Measurements from ENCODE around the gene PTBP1. TPM values are rescaled to one million over a fixed set of nuclear protein-coding genes. Genes with fewer than 3 reads are reported as not detected.

PTBP1 gene
- total and polyA plus RNA-seq, 2 of the 13 experiments (the other 11 are each of a cell fraction or from before 2014, with no cell fraction given), result 195 to 288 TPM

DNA sequence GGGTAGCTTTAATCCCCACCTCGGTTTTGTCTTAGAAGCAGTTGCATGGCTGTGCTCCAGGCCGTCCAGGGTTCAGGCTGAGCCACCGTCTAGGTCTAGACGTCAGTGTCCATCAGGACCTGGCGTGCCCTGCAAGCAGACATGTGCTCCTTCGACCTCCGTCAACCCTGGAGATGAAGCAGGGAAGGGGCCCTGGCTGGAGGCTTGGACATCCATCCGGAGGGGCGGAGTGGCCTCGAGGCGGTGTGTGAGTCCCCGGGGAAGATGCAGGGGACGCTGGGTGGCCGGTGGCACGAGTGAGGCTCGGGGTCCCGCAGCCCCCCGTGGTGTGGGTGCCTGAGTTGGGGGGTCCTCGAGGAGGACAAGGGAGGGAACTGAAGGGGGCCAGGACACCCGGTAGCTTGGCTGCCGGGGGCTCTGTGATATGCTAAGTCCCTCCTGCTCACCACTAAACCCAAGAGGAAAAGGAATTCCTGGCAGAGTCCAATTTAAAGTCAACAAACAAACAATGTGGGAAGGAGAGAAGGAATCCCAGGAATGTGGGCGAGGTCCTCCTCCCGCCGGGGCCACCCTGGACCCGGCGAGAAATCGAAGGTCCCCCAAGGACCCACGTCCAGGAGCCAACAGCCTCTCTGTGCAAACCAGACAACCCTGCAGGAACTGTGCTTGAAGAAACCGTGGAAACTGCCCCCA, 14.9 kb upstream of the PTBP1 start (continued):
- TF ChIP-seq KAT8 (CRISPR knock-in tag; IDR thresholded peaks at IDR 0.05), result peak; percentile 67; the same call in 1 of the 2 replicates
- TF ChIP-seq IRX3 (CRISPR knock-in tag; IDR thresholded peaks at IDR 0.05; ENCODE audit: borderline replicate concordance, low read depth), result no peak
- TF ChIP-seq ZBTB7B (CRISPR knock-in tag; IDR thresholded peaks at IDR 0.05), result peak; percentile 73
- peak; percentile 41; the same call in 1 of the 2 replicates for TF ChIP-seq HOXA3 (CRISPR knock-in tag; IDR thresholded peaks at IDR 0.05)
- TF ChIP-seq, protein P1, sequence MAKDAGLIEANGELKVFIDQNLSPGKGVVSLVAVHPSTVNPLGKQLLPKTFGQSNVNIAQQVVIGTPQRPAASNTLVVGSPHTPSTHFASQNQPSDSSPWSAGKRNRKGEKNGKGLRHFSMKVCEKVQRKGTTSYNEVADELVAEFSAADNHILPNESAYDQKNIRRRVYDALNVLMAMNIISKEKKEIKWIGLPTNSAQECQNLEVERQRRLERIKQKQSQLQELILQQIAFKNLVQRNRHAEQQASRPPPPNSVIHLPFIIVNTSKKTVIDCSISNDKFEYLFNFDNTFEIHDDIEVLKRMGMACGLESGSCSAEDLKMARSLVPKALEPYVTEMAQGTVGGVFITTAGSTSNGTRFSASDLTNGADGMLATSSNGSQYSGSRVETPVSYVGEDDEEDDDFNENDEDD (CRISPR knock-in tag; IDR thresholded peaks at IDR 0.05; ENCODE audit: borderline replicate concordance), result no peak
- no peak for TF ChIP-seq ZNF160 (CRISPR knock-in tag; IDR thresholded peaks at IDR 0.05)
- no peak for TF ChIP-seq ZNF337 (CRISPR knock-in tag; IDR thresholded peaks at IDR 0.05; ENCODE audit: borderline replicate concordance, low read depth)
- no peak for TF ChIP-seq ISX (CRISPR knock-in tag; conservative IDR thresholded peaks at IDR 0.05)
- TF ChIP-seq PPARG (CRISPR knock-in tag; conservative IDR thresholded peaks at IDR 0.05), result no peak
- peak; percentile 91 for TF ChIP-seq SOX5 (CRISPR knock-in tag; IDR thresholded peaks at IDR 0.05; ENCODE audit: borderline replicate concordance)
- TF ChIP-seq ZBTB7A (CRISPR knock-in tag; IDR thresholded peaks at IDR 0.05), result peak; percentile 56; the same call in 1 of the 2 replicates
- TF ChIP-seq ZFP37 (CRISPR knock-in tag; IDR thresholded peaks at IDR 0.05; ENCODE audit: borderline replicate concordance), result no peak
- peak; percentile 27; the same call in 1 of the 2 replicates for TF ChIP-seq ZBTB38 (CRISPR knock-in tag; IDR thresholded peaks at IDR 0.05)
- TF ChIP-seq EHMT2 (IDR thresholded peaks at IDR 0.05; ENCODE audit: borderline replicate concordance, low read depth, low read length), result no peak
- no peak for TF ChIP-seq CAMTA2 (CRISPR knock-in tag; IDR thresholded peaks at IDR 0.05; ENCODE audit: borderline replicate concordance)
- no peak for TF ChIP-seq NONO (IDR thresholded peaks at IDR 0.05)
- peak; percentile 66 for TF ChIP-seq NONO (CRISPR knock-in tag; conservative IDR thresholded peaks at IDR 0.05)
- no peak for TF ChIP-seq DZIP1 (CRISPR knock-in tag; IDR thresholded peaks at IDR 0.05)
- TF ChIP-seq, protein P2, sequence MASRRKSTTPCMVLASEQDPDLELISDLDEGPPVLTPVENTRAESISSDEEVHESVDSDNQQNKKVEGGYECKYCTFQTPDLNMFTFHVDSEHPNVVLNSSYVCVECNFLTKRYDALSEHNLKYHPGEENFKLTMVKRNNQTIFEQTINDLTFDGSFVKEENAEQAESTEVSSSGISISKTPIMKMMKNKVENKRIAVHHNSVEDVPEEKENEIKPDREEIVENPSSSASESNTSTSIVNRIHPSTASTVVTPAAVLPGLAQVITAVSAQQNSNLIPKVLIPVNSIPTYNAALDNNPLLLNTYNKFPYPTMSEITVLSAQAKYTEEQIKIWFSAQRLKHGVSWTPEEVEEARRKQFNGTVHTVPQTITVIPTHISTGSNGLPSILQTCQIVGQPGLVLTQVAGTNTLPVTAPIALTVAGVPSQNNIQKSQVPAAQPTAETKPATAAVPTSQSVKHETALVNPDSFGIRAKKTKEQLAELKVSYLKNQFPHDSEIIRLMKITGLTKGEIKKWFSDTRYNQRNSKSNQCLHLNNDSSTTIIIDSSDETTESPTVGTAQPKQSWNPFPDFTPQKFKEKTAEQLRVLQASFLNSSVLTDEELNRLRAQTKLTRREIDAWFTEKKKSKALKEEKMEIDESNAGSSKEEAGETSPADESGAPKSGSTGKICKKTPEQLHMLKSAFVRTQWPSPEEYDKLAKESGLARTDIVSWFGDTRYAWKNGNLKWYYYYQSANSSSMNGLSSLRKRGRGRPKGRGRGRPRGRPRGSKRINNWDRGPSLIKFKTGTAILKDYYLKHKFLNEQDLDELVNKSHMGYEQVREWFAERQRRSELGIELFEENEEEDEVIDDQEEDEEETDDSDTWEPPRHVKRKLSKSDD (CRISPR knock-in tag; IDR thresholded peaks at IDR 0.05; ENCODE audit: low read depth), result no peak
- TF ChIP-seq BRCA1 (CRISPR knock-in tag; IDR thresholded peaks at IDR 0.05), result no peak
